ENCODE results near the gene MYL11.
A peak's percentile ranks its signal among the peaks of the same experiment; 100 is the strongest.
"Not testable (repeated sequence)": the region's sequence is repeated elsewhere in the genome, so short reads cannot be mapped to it uniquely, and the experiment has no call there.

MYL11 gene

GRCh38 chr16:30374538-30374937 lies at the start of gene MYL11:
MYL11 (plus strand) TSS chr16:30374802; CDS start chr16:30374858, 56 bp downstream.
- DNase-seq (ENCODE audit: extremely low read depth in 1 of 2, low read depth in 1 of 2) = no peak

- DNase-seq (ENCODE audit: extremely low read depth in 1 of 2, low read depth in 1 of 2) = peak; percentile 50 to 73
Observed at GRCh38 chr16:30334473-30334989, 40.1 kb upstream of the MYL11 start.

- DNase-seq (ENCODE audit: extremely low read depth in 1 of 2, low read depth in 1 of 2) = peak; percentile 37 to 79
Observed at GRCh38 chr16:30335028-30335597, 39.5 kb upstream of the MYL11 start.

GRCh38 chr16:30335598-30336474 lies 38.8 kb upstream of the MYL11 start:
- DNase-seq (ENCODE audit: extremely low read depth in 1 of 2, low read depth in 1 of 2) = no peak

GRCh38 chr16:30337964-30338357 lies 36.6 kb upstream of the MYL11 start:
- not testable (repeated sequence) for DNase-seq (ENCODE audit: extremely low read depth in 1 of 2, low read depth in 1 of 2)

- not testable (repeated sequence) for DNase-seq (ENCODE audit: extremely low read depth in 1 of 2, low read depth in 1 of 2)
Observed at GRCh38 chr16:30338715-30339114, 35.9 kb upstream of the MYL11 start.

- DNase-seq (ENCODE audit: extremely low read depth in 1 of 2, low read depth in 1 of 2) = no peak
Observed at GRCh38 chr16:30340621-30341020, 34.0 kb upstream of the MYL11 start.

GRCh38 chr16:30341971-30342370 lies 32.6 kb upstream of the MYL11 start:
- DNase-seq (ENCODE audit: extremely low read depth in 1 of 2, low read depth in 1 of 2) = not testable (repeated sequence)

GRCh38 chr16:30342751-30343490 lies 31.7 kb upstream of the MYL11 start:
- DNase-seq (ENCODE audit: extremely low read depth in 1 of 2, low read depth in 1 of 2) = no peak

- DNase-seq (ENCODE audit: extremely low read depth in 1 of 2, low read depth in 1 of 2) = not testable (repeated sequence)
Observed at GRCh38 chr16:30343491-30343820, 31.1 kb upstream of the MYL11 start.

GRCh38 chr16:30346286-30346685 lies 28.3 kb upstream of the MYL11 start:
- DNase-seq (ENCODE audit: extremely low read depth in 1 of 2, low read depth in 1 of 2) = no peak

- DNase-seq (ENCODE audit: extremely low read depth in 1 of 2, low read depth in 1 of 2) = no peak
Observed at GRCh38 chr16:30348113-30348512, 26.5 kb upstream of the MYL11 start.

GRCh38 chr16:30348929-30349328 lies 25.7 kb upstream of the MYL11 start:
- DNase-seq (ENCODE audit: extremely low read depth in 1 of 2, low read depth in 1 of 2) = no peak

- DNase-seq (ENCODE audit: extremely low read depth in 1 of 2, low read depth in 1 of 2) = no peak
Observed at GRCh38 chr16:30349675-30350074, 24.9 kb upstream of the MYL11 start.

- DNase-seq (ENCODE audit: extremely low read depth in 1 of 2, low read depth in 1 of 2) = no peak
Observed at GRCh38 chr16:30350134-30350871, 24.3 kb upstream of the MYL11 start.

GRCh38 chr16:30351001-30351441 lies 23.6 kb upstream of the MYL11 start:
- DNase-seq (ENCODE audit: extremely low read depth in 1 of 2, low read depth in 1 of 2) = no peak

- DNase-seq (ENCODE audit: extremely low read depth in 1 of 2, low read depth in 1 of 2) = no peak
Observed at GRCh38 chr16:30351586-30352419, 22.8 kb upstream of the MYL11 start.

GRCh38 chr16:30352488-30353401 lies 21.9 kb upstream of the MYL11 start:
- DNase-seq (ENCODE audit: extremely low read depth in 1 of 2, low read depth in 1 of 2) = no peak

Data from activated CD8-positive, alpha-beta memory T cell treated with anti-CD3 and anti-CD28 coated beads for 1 hour (primary cell).